Measurements from ENCODE around the gene IGFLR1.
"Not testable (repeated sequence)": the region's sequence is repeated elsewhere in the genome, so short reads cannot be mapped to it uniquely, and the experiment has no call there.

DNA sequence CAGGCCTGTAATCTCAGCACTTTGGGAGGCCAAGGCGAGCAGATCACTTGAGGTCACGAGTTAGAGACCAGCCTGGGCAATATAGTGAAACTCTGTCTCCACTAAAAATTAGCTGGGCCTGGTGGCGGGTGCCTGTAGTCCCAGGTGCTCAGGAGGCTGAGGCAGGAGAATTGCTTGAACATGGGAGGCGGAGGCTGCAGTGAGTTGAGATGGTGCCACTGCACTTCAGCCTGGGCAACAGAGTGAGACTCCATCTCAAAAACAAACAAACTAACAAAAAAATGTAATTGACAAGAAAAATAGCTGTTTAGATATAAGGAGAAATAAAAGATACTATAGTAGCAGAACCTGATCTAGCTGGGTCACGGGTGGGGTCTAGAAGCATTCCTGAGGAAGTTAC, 30.1 kb upstream of the IGFLR1 start:
- TF ChIP-seq, protein P1, sequence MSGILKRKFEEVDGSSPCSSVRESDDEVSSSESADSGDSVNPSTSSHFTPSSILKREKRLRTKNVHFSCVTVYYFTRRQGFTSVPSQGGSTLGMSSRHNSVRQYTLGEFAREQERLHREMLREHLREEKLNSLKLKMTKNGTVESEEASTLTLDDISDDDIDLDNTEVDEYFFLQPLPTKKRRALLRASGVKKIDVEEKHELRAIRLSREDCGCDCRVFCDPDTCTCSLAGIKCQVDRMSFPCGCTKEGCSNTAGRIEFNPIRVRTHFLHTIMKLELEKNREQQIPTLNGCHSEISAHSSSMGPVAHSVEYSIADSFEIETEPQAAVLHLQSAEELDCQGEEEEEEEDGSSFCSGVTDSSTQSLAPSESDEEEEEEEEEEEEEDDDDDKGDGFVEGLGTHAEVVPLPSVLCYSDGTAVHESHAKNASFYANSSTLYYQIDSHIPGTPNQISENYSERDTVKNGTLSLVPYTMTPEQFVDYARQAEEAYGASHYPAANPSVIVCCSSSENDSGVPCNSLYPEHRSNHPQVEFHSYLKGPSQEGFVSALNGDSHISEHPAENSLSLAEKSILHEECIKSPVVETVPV (CRISPR knock-in tag; IDR thresholded peaks at IDR 0.05) = not testable (repeated sequence)
- TF ChIP-seq, protein P2, sequence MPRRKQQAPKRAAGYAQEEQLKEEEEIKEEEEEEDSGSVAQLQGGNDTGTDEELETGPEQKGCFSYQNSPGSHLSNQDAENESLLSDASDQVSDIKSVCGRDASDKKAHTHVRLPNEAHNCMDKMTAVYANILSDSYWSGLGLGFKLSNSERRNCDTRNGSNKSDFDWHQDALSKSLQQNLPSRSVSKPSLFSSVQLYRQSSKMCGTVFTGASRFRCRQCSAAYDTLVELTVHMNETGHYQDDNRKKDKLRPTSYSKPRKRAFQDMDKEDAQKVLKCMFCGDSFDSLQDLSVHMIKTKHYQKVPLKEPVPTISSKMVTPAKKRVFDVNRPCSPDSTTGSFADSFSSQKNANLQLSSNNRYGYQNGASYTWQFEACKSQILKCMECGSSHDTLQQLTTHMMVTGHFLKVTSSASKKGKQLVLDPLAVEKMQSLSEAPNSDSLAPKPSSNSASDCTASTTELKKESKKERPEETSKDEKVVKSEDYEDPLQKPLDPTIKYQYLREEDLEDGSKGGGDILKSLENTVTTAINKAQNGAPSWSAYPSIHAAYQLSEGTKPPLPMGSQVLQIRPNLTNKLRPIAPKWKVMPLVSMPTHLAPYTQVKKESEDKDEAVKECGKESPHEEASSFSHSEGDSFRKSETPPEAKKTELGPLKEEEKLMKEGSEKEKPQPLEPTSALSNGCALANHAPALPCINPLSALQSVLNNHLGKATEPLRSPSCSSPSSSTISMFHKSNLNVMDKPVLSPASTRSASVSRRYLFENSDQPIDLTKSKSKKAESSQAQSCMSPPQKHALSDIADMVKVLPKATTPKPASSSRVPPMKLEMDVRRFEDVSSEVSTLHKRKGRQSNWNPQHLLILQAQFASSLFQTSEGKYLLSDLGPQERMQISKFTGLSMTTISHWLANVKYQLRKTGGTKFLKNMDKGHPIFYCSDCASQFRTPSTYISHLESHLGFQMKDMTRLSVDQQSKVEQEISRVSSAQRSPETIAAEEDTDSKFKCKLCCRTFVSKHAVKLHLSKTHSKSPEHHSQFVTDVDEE (CRISPR knock-in tag; IDR thresholded peaks at IDR 0.05) = not testable (repeated sequence)
- TF ChIP-seq, protein P3, sequence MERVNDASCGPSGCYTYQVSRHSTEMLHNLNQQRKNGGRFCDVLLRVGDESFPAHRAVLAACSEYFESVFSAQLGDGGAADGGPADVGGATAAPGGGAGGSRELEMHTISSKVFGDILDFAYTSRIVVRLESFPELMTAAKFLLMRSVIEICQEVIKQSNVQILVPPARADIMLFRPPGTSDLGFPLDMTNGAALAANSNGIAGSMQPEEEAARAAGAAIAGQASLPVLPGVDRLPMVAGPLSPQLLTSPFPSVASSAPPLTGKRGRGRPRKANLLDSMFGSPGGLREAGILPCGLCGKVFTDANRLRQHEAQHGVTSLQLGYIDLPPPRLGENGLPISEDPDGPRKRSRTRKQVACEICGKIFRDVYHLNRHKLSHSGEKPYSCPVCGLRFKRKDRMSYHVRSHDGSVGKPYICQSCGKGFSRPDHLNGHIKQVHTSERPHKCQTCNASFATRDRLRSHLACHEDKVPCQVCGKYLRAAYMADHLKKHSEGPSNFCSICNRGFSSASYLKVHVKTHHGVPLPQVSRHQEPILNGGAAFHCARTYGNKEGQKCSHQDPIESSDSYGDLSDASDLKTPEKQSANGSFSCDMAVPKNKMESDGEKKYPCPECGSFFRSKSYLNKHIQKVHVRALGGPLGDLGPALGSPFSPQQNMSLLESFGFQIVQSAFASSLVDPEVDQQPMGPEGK (CRISPR knock-in tag; IDR thresholded peaks at IDR 0.05; ENCODE audit: borderline replicate concordance) = not testable (repeated sequence)
- not testable (repeated sequence) for TF ChIP-seq GLIS3 (CRISPR knock-in tag; IDR thresholded peaks at IDR 0.05); TCF4 (CRISPR knock-in tag; IDR thresholded peaks at IDR 0.05; ENCODE audit: borderline replicate concordance); ARNTL (CRISPR knock-in tag; IDR thresholded peaks at IDR 0.05; ENCODE audit: borderline replicate concordance, low read depth); ZFP3 (CRISPR knock-in tag; IDR thresholded peaks at IDR 0.05); ZNF565 (CRISPR knock-in tag; conservative IDR thresholded peaks at IDR 0.05; ENCODE audit: low read depth); BACH2 (CRISPR knock-in tag; IDR thresholded peaks at IDR 0.05; ENCODE audit: borderline replicate concordance)

All from SK-N-SH treated with all-trans-retinoic acid at 6 μM for 48 hours (cell line).